ENCODE measurements around the gene BLID. TPM values are rescaled to one million over a fixed set of nuclear protein-coding genes. Genes with fewer than 3 reads are reported as not detected.

BLID gene
- polyA plus RNA-seq, 10 donors: not detected

DNA sequence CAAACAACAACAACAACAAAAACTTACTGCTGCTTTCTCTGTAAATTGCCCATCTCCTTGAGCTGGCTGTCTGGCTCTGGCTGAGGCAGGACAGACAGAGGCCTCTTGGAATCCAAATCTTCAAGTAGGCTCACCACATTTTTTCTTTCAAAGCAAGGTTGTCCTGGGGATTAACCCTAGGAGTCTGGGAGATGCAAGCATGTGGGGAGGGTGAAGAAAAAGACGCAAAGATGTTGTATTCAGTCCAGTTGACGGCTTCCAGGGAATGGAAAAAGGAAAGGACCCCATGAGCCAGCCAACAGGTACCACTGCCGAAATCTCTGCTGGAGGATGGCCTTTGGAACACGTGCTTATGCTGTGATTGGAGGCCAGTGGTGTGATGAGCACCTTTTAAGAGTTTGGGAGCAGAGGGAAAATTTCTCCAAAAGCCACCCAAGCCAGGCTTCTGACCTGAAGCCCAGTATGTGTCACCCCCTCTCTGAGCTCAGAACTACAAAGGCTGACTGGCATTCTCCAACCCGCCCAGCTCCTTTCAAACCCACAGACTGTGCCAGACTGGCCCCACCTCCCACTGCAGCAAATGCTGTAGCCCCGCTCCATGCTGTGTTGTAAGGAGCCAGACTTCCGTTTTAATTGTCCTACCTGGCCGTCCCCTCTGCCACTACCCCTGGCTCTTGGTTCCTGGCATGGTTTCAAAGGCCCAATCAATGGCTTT, 10.8 kb downstream of the BLID start:
- DNase-seq: no peak

DNA sequence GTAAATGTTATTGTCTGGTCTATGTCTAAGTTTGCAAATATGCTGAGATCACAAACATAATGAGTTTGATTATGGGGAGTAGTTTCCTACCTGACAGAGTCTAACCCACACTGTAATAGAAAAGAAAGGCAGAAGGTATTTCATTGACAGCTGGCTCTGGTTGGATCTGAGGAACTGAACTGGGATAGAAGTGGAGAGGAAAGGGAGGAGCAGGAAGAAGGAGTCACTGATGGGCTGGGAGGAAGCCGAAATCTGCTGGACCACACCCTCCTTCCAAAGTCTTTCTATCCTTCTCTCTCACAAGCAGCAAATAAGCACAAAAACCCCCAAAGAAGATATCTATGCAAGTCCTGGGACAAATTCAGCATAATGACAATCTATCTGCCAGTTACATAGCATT, 11.7 kb downstream of the BLID start:
- no peak for DNase-seq

DNA sequence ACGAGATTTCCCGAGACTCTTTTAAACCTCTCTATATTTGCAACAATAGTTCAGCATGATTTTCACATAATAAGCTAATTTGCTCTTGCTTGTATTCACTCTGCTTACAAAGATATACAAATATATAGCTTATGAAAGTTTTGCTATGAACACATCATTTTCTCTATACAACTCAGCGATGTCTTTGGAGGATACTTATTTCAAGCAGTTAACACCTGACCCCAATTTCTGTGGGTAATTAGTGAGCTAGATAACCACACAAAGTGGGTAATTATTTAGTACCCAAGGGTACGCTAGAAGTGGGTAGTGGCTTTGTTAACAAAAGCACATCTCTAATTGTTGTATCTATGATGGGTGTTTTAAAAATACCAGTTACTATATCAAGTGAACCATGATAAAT, 12.3 kb downstream of the BLID start:
- DNase-seq: no peak

DNA sequence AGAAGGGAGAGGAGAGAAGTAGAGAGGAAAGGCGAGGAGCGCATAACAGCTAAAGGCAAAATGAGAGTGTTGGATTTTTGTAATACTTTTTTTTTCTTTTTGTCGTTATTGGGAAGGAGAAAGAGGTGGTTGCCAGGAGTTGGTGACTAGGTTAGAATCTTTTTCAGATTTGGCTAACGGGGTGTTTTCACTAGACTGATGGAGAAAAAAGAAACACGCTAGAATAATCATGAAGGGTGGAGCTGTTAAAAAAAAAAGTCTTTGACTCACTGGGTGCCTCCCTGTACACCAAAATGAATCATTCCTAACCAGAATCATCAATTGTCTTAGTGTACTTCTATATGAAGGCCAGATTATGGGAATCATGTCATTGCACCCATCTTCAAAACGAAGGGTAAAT, 12.7 kb downstream of the BLID start:
- no peak for DNase-seq

DNA sequence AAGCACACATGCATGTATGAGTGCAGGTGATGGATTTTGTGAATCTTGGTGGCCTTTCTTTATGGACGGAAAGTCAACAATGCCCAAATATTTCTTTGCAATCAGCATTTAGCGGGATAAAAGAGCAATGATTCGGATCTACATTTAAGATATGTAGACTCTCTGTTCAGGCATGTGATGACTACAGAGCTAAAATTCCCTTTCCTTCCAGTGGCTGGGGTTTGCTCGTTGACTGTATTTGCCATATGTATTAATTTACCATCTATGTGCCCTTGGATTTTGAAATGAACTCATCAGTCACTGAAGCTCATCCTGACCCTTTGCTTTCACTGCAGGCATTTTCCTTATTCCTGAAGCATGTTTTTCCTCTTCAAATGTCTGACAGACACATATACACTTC, 13.6 kb downstream of the BLID start:
- no peak for DNase-seq

DNA sequence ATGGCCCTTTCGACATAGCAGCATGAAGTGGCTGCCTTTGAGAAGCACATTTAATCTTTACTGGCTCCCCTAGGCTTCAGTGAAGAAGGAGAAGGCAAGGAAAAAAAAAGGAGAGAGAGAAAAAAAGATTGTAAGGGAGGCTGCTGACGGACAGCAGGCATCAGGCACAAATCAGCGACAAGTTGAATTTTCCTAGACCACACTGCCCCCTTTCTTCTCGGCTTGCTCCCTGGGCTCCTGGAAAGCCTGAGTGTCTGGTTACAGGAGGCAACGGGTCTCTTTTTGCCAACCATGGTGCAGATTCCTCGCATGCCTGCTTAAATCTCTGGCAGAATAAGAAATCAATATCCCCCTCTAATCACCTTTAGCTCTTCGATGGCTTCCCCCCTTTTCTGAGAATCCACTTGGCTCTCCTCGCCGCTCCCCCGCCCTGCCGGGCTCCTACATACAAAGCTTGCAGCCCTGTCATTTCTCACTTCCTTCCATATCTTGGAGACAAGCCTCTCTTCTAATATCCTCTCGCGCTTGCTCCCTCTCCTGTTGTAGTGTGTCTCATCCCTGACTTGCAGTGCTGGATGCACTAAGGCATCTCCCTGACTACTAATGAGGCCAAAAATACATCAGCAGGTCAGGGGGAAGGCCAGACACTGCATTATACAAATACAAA, 14.3 kb downstream of the BLID start:
- peak; percentile 92 to 97 (median 93) for DNase-seq

DNA sequence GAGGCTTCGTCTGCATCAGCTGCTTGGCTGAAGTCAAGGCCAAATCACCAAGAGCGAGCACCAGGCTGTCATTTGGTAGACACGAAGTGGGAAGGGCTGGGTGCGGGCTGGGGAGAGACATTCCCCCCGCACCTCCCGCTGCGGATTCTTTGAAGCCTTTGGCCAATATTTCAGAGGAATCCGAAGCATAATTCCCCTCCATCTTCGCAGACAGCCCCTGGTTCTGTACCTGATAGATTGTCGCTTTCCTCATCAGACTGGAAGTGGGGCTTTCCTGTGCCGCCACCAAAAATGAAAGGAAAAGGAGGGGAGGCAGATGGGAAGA, 15.3 kb downstream of the BLID start:
- DNase-seq: peak; percentile 70 to 88 (median 70)

DNA sequence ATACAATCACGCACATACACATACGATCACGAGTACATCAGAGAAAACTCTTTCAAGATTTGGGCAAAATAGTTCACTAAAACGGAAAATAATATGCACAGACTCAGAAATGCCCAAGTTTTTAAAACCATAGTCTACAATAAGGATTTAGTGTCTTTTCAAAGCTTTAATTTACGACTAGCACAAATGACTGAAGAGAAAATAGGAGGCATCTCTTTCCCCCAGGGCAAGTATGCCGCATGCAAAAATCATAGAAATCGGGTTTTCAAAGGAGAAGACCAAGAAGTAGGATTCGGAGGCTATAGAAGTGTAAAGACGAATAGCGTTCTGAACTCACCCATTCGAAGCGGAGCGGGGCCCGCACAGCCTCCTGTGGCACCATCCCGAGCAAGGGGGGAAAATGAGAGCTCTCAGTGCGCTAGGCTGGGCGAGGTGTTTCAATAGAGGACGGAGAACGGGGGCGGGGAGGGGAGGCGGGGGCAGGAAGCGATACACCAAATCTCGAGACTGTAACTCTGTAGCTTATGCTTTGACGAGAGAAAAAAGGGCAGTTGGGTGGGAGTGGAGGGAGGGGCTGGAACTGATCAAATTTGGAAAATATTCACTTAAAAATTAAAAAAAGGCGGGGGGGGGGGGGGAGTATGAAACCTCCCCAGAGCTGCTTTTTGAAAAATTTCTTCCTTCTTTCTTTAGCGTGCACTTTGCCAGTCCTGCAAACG, 15.8 kb downstream of the BLID start:
- peak; percentile 83 to 95 (median 89) for DNase-seq

DNA sequence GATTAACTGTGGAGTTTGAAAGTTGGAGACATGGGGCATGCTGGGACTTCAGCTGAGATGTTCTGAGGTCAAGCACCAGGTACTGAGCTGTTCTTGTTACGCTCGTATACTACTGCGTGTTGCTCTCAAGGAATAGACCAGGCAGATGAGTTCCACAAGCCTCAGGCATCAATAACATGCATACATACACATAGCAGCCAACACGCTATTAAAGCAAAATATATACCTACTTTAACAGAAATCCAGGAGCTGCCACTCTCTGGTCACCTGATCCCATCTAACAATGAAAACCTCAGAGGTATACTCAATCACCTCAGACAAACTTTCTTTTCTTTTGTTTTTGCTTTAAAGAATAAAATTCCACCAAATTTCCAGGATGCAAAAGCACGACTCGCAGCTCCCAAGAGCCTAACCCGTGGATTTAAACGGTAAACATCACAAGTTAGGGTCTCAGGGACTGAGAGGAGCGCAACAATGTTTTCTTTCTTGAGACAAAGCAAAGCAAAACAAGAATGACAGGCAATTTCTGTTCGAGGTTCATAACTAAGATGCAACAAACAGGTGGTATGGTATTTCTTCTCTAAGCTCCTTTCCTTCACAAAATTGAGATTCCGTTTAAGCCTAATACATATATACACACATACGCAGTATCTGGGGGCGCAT, 16.5 kb downstream of the BLID start:
- DNase-seq: peak; percentile 62 to 89 (median 66)

DNA sequence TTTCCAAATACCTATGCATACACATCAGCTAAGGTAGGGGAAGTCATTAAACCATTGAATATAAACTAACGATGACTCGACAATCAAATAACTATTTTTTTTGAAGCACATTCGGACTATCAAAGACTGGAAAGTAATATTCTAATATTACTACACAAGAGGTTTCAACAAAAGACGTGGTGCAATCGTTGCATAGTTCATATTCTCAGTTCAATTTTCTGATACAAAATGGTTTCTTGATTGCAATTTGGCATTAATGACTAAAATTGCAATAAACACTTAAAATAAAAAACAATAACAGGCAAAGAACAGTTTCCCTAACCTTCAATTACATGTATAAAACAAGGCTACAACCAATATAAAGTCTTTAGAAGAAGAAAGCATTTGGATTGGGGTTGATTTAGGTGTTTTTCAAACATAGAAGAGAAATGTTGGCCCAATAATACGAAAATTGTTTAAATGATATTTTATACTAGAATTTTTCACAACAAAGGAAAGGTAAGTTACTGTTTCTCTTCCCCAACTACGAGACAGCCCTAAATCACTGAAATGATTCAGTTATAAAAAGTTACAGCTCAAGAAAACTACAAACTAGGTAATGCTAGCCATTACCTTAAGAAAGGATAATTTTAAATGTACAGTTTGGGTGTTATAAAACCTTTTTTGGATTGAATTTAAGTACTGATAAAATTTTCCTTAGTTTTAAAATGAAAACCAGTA, 17.6 kb downstream of the BLID start:
- DNase-seq: peak in 1 of 3 donors; percentile 77

DNA sequence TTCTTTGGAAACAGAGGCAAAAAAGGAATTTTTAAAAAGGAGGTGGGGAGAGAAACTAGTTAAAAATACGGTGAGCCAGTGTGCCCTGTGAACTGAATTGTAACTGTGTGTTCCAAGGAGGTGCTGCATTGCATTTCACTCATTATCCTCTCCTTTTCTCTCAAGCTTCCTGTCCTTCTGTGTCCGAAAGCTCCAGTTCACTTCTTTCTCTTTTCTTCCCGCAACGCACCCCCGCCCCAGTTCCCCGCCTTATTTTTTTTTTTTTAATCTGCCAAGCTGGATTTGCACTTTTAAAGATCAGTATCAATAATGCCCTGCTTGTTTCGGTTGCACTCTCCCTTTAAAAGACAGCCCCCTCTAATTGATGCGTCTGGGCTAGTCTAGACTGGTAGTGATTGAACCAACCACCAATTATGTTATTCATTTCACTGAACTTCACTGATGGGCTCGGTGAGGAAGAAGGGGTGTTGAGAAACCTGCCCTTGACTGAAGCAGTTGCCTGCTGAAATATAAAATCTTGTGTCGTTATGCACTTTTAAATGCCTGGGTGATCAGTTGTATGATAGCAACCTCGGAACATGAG, 18.5 kb downstream of the BLID start:
- peak in 2 of 3 donors; percentile 61 to 88 for DNase-seq

DNA sequence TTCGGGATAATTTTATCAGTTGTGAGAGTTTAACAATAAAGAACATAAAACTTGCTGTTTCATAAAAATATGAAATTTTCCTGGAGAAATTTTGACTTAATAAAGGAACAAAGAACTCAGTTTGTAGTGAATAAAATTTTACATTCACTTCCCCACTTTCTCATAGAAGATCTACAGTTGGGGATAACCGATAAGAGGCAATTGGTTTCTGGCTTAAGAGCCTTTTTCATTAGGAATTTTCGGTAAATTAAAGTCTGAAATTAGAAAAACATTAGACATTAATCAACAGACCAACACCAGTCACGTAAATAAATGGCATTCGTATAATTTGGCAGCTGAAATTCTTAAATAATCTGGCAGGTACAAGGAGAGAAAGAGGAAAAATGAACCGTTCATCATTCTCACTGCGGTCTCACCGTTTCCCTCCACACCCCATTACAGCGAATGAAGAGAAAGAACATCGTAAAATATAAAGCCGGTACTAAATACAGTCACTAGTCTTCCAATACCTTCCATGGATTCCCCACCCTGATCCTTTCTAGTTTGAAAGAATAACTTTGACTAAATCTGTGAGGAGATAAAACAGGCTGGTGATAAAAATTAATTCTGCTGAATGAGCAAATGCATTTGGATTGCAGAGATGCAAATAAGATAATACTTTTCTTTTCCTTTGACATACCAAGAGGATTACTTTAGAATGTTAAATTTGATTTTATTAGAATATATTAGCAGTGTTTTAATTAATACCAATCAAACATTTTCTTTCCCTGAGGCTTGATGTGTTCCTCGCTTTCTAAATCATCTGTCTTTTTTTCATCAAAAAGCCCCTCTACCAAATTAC, 19.5 kb downstream of the BLID start:
- peak in 1 of 3 donors; percentile 81 for DNase-seq

DNA sequence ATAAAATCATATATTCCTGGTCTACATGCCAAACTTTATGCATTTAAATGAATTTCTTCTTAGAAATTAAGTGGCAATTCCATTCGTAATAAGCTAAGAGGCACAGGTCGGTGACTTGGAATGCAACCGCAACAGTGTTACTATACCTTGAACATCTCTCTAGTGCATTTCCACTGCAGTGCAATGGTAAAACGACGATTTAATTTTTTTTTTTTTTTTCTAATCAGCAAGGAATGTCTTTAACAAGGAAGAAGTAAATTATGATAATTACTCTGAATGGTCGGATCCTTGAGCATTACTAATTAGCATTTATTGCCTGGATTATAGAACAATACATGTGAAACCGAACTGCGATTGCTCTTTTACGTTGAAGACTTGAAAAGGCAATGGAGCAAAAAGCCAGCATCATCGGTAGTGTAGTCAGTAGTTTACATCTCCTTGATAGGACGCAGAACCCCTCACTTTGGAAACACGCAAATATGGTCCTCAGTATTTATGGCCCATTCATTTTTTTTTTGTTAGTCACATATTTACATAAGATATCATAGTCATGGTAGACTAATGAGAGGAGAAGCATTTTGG, 20.2 kb downstream of the BLID start:
- peak in 2 of 3 donors; percentile 56 to 87 for DNase-seq

DNA sequence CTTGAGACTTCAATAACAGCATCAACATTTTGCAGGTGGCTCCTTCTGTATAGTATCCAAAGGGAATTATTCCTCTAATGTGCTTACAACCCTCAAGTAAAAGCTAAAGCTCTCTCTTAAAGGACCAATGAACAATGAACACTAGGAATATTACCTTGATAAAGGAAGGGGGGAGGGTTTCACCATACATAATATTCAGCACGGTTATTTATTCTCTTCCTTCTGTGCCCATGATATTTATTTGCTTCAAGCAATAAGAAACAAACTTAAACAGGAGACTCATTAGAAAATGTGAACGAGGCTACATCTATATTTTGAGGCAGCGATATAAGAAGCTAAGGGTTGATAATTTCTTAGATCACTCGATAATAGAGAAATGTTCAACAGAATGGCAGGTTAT, 21.2 kb downstream of the BLID start:
- peak in 1 of 3 donors; percentile 68 for DNase-seq

DNA sequence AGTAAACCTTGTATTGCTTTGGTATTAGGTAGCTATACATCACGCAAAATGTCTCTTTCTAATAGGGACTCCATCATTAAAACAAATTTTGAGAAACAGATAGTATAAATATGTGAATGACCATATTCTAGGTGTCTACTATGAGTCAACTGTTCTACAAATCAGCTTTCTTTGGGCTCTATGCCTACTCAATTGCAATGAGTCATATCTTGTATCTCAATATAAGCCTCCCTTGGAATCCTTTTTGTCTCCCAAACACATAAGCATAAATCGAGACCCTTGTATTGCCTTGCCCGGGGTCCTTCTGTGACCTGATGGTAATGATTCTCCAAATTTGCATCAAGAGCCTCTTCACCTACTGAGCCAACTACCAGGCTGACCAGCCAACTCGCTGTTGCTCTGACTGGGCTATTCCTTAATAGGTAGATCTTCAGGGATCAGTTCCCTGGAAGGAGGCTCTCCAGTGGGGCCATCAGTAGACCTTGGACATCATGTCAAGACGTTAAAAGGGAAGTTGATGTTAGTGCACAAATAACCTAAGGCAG, 22.2 kb downstream of the BLID start:
- peak in 1 of 3 donors; percentile 41 for DNase-seq

DNA sequence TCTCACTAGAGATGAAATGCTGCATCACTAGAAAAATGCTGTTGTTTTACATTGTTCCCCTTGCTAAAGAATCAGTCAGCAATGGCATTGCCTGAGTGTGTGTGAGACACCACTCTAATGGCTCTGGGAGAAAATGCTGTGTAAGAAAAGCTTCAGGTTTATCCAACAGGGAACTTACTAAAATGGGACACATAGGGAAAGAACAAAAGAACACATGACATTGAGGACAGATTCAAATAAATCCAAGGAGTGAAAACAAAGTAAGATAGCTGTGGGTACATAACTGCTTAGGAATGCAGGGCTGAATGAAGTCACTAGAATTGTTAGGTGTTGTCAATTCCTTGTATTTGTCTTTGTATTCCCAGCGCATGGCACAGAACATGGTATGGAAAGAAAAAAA, 24.2 kb downstream of the BLID start:
- no peak for DNase-seq

DNA sequence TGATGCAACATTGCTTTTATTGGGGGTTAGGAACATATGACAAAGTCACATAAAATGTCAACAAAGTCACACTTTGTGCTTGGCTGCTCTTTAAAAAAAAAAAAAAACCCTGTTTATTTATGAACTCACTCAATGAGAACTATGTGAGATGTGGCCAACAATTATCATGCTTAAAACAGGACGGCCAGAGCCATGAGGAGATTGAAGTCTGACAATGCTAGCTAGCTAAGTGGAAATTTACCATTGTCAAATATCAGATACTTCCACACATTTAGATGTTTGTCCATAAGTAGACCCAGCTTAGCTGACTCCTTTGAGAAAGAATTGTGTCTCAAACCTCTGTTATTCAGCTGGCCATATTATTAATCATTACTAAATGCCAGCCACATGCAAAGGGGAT, 26.9 kb downstream of the BLID start:
- no peak for DNase-seq

DNA sequence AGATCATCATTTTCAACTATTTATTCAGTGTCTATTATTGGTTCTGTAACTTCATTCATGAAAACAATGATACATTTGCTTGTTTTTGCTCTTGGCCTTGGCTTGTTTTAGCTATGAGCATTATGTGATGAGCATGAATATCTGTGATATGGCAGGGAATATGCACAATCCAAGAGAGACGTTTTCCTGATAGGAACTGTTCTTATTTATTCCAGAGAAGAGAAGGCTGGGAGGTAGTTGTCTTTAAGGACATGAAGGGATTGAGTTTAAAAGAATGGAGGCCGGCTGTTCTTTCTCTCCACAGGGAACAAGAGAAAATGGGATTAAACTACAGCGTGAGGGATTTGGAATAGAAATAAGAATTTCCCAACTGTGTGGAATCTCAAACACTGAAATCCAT, 30.3 kb downstream of the BLID start:
- DNase-seq: no peak

DNA sequence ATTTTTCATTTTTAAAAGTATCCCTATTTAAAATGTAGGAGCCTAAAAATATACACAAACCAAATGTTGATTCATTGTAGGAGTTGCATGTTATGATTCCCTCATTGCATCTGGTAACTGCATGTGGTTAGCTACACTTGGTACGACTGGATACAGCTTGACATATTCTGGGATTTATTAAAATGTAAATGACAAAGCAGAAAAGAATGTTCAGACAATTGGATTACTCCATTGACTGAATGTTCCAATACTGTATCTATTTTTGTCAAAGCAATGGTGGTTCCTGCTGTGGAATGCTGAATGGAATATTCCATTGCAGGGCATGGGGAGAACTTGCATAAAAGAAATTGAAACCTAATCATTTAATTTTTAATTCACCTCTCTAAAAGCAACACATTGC, 30.8 kb downstream of the BLID start:
- DNase-seq: peak; percentile 54 to 95 (median 82)

DNA sequence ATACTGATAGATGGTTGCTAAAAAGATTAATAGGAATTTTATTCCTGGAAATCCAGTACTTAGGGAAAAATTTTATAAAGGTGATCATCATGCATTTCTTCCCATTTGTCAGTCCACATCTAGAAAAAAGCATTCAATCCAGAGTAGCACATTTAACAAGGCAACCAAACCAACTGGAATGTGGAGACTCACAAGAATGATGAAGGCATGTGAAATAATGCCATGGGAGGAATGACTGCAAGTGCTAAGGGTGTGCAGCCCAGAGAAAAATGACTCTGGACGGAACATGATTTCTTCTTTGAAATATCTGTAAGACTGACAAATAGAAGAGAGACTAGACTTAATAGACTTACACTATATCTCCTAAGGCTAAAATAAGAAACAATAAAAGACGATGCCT, 33.8 kb downstream of the BLID start:
- DNase-seq: no peak

Measured in muscle of back (tissue), 11 donors.